Neural cell (in vitro differentiated cells): ENCODE measurements around the gene P3H2.

Experiments
- EP300 ChIP-seq: fragments of 450-650 bp; conservative IDR thresholded peaks from 2 replicates; pipeline ENCODE4 v1.6.1; 2014; ENCODE audit warnings: antibody characterized with exemption, mild to moderate bottlenecking, moderate library complexity; ENCODE audit not compliant: poor library complexity, severe bottlenecking
- EZH2 ChIP-seq: fragments of 200-600, 300-800 bp; shearing (Covaris generic), sonication (generic); IDR thresholded peaks from 2 replicates; pipeline ENCODE4 v1.6.1; 2014; ENCODE audit warnings: antibody characterized with exemption, low read length, borderline replicate concordance, mild to moderate bottlenecking; ENCODE audit not compliant: insufficient read depth, poor library complexity, severe bottlenecking
- MXI1 ChIP-seq: fragments of 450-650 bp; conservative IDR thresholded peaks from 2 replicates; pipeline ENCODE4 v1.6.1; 2014; ENCODE audit warnings: antibody characterized with exemption, mild to moderate bottlenecking; ENCODE audit not compliant: poor library complexity, severe bottlenecking
- TF ChIP-seq, protein P1 (sequence below): IDR thresholded peaks from 2 replicates; pipeline ENCODE4 v1.6.1; 2012; ENCODE audit warnings: borderline replicate concordance
- TF ChIP-seq, protein P2 (sequence below): fragments of 450-650 bp; IDR thresholded peaks from 2 replicates; pipeline ENCODE4 v1.5.1; 2014; ENCODE audit warnings: antibody characterized with exemption, mild to moderate bottlenecking, moderate library complexity; ENCODE audit not compliant: poor library complexity, severe bottlenecking

DNA sequence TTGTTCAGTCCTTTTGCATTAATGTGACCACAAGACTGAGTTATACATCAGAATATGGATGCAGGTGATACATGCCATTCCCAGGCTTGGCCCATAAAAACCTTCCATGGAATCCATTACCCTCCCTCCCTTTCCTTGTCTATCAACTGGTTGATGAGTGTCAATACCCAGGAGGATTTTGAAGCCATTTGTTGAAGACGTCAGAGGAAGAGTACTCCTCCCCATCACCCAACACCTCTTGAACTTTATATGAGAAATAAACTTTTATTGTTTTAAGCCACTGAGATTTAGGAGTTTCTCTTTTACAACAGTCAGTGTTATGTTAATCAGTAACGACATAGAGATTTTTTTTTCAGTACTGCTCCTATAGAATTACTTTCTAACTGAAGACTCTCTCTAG is 55.5 kb downstream of the P3H2 start:
- TF ChIP-seq, protein P1, sequence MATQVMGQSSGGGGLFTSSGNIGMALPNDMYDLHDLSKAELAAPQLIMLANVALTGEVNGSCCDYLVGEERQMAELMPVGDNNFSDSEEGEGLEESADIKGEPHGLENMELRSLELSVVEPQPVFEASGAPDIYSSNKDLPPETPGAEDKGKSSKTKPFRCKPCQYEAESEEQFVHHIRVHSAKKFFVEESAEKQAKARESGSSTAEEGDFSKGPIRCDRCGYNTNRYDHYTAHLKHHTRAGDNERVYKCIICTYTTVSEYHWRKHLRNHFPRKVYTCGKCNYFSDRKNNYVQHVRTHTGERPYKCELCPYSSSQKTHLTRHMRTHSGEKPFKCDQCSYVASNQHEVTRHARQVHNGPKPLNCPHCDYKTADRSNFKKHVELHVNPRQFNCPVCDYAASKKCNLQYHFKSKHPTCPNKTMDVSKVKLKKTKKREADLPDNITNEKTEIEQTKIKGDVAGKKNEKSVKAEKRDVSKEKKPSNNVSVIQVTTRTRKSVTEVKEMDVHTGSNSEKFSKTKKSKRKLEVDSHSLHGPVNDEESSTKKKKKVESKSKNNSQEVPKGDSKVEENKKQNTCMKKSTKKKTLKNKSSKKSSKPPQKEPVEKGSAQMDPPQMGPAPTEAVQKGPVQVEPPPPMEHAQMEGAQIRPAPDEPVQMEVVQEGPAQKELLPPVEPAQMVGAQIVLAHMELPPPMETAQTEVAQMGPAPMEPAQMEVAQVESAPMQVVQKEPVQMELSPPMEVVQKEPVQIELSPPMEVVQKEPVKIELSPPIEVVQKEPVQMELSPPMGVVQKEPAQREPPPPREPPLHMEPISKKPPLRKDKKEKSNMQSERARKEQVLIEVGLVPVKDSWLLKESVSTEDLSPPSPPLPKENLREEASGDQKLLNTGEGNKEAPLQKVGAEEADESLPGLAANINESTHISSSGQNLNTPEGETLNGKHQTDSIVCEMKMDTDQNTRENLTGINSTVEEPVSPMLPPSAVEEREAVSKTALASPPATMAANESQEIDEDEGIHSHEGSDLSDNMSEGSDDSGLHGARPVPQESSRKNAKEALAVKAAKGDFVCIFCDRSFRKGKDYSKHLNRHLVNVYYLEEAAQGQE: no peak
- TF ChIP-seq, protein P2, sequence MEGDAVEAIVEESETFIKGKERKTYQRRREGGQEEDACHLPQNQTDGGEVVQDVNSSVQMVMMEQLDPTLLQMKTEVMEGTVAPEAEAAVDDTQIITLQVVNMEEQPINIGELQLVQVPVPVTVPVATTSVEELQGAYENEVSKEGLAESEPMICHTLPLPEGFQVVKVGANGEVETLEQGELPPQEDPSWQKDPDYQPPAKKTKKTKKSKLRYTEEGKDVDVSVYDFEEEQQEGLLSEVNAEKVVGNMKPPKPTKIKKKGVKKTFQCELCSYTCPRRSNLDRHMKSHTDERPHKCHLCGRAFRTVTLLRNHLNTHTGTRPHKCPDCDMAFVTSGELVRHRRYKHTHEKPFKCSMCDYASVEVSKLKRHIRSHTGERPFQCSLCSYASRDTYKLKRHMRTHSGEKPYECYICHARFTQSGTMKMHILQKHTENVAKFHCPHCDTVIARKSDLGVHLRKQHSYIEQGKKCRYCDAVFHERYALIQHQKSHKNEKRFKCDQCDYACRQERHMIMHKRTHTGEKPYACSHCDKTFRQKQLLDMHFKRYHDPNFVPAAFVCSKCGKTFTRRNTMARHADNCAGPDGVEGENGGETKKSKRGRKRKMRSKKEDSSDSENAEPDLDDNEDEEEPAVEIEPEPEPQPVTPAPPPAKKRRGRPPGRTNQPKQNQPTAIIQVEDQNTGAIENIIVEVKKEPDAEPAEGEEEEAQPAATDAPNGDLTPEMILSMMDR: no peak
- TF ChIP-seq EZH2 (no peak), MXI1 (no peak), EP300 (no peak)
